Activated T-helper 17 cell treated with anti-CD3 and anti-CD28 coated beads, Interleukin-2, amount 50 U/mL, for 72 hours (primary cell): Measurements from ENCODE around the gene BNC1. TPM values are rescaled to one million over a fixed set of nuclear protein-coding genes. Genes with fewer than 3 reads are reported as not detected.
"Not testable (repeated sequence)": the region's sequence is repeated elsewhere in the genome, so short reads cannot be mapped to it uniquely, and the experiment has no call there.

Experiments
- ATAC-seq: fragments of 150-1000 bp; cut with Tn5 transposase; replicated peaks from 2 replicates; pipeline ENCODE4 v1.10.0; 2021; ENCODE audit warnings: mild to moderate bottlenecking, moderate library complexity
- H3K27ac Mint-ChIP-seq: one replicate; pipeline ENCODE4 v1.8.0; 2022; ENCODE audit warnings: mixed read lengths
- H3K27me3 Mint-ChIP-seq: one replicate; pipeline ENCODE4 v1.8.0; 2022; ENCODE audit warnings: mixed read lengths
- H3K36me3 Mint-ChIP-seq: one replicate; pipeline ENCODE4 v1.8.0; 2022; ENCODE audit warnings: low read depth, mild to moderate bottlenecking, mixed read lengths
- H3K4me1 Mint-ChIP-seq: one replicate; pipeline ENCODE4 v1.8.0; 2022; ENCODE audit warnings: mixed read lengths
- H3K4me3 Mint-ChIP-seq: one replicate; pipeline ENCODE4 v1.8.0; 2022; ENCODE audit warnings: mild to moderate bottlenecking, mixed read lengths
- H3K9me3 Mint-ChIP-seq: one replicate; pipeline ENCODE4 v1.8.0; 2022; ENCODE audit warnings: mixed read lengths
- total RNA-seq, 2 donors: library from RNA; stranded (reverse); gene quantifications; one replicate each; pipeline ENCODE4 v1.2.3, GENCODE V29; 2022

The BNC1 gene
- total RNA-seq, 2 donors from 2014 or later, result not detected

DNA sequence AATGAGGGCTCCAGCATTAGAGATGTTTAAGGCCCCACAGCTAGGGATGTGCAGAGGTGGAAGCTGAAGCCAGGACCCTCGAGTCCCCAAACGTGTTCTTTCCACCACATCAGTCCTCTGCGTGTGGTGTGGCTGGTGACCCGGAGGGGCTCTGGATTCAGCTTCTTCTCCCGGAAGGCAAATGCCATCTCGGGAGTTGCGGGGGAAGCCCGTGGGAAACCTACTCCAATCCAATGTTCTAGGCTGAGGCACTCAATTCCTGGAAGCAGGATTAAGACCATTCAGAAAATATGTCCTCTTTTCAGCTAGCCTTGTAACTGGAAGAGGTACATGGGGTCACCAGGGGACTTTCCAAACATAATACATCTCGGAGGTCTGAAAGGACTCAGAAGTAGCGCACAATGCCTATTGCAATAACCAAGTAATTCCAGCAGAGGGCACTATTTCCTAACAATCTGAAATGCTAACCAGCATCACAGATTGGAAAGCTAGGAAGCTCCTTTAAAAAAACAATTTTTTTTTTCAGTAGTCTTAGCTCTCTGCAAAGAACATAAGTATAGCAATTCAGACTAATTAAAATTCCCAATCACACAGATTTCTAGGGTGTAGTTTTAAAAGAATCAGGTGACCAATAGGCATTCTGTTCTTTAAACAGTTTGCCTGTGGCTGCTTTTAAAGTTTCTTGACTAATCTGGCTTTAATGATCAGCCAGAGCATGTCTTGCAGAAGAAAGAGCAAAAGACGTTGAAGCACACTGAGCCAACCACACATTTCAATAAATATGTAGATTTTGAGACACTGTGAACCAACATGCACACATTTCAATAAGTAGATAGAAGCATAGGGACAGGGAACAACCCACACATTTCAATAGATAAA is 36.1 kb downstream of the BNC1 start:
- no peaks in the 10 kb centered on the region for H3K36me3 Mint-ChIP-seq
- H3K4me1 Mint-ChIP-seq, result no peaks in the 10 kb centered on the region
- peaks cover 21% of the 10 kb centered on the region for H3K27me3 Mint-ChIP-seq
- no peaks in the 10 kb centered on the region for H3K9me3 Mint-ChIP-seq
- no peak overlapping the region for H3K4me3 Mint-ChIP-seq
- H3K27ac Mint-ChIP-seq, result no peak overlapping the region
- ATAC-seq, result no peak

DNA sequence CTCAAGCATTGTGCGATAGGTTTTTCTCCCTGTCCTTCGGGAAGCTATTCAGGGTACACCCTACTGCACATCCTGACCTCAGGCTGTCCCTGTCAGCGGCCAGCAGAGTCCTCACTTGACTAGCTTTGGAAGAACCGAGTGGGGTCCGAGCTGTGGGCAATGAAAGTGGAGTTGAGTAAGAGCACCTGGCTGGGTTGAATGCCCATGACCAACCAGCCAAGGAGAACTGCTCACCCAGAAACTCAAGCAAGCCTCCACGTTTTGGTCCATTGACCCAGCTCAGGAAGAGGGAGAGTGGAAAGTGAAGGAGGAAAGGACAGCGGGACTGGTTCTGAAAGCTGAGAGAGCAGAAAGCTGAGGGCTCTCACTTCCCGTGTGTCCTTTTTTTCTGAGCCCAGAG is 40.8 kb downstream of the BNC1 start:
- Mint-ChIP-seq H3K4me3 (no peak overlapping the region), H3K4me1 (no peaks in the 10 kb centered on the region), H3K9me3 (peaks cover 6% of the 10 kb centered on the region), H3K27ac (no peak overlapping the region), H3K27me3 (peaks cover 11% of the 10 kb centered on the region), H3K36me3 (no peaks in the 10 kb centered on the region)
- no peak for ATAC-seq

DNA sequence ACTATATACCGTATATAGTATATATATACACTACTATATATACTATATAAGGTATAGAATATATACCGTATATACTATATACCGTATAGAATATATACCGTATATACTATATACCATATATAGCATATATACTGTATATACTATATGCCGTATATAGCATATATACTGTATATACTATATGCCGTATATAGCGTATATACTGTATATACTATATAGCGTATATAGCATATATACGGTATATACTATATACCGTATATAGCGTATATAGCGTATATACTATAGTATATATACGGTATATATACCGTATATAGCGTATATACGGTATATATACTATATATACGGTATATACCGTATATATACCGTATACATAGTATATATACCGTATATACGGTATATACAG is 54.2 kb downstream of the BNC1 start:
- Mint-ChIP-seq H3K4me1 (peaks cover 6% of the 10 kb centered on the region), H3K27ac (no peak overlapping the region), H3K27me3 (peaks cover 2% of the 10 kb centered on the region), H3K9me3 (no peaks in the 10 kb centered on the region), H3K4me3 (no peak overlapping the region), H3K36me3 (no peaks in the 10 kb centered on the region)
- no peak for ATAC-seq

DNA sequence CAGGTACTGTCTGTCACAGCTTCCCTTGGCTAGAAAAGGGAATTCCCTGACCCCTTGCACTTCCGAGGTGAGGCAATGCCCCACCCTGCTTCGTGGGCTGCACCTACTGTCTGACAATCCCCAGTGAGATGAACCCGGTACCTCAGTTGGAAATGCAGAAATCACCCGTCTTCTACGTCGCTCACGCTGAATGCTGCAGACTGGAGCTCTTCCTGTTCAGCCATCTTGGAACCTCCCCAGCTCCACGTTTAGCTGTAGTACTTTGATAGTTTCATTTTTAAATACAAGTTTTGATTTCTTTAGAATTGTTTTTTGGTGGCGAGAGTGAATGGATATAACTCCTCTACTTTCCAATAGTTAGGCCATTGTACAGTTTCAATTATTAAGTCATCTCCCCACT is 59.0 kb downstream of the BNC1 start:
- peaks cover 10% of the 10 kb centered on the region for H3K4me1 Mint-ChIP-seq
- H3K36me3 Mint-ChIP-seq, result no peaks in the 10 kb centered on the region
- ATAC-seq, result no peak
- peaks cover 11% of the 10 kb centered on the region for H3K27me3 Mint-ChIP-seq
- no peaks in the 10 kb centered on the region for H3K9me3 Mint-ChIP-seq
- H3K4me3 Mint-ChIP-seq, result peak overlapping the region; percentile 34
- no peak overlapping the region for H3K27ac Mint-ChIP-seq

DNA sequence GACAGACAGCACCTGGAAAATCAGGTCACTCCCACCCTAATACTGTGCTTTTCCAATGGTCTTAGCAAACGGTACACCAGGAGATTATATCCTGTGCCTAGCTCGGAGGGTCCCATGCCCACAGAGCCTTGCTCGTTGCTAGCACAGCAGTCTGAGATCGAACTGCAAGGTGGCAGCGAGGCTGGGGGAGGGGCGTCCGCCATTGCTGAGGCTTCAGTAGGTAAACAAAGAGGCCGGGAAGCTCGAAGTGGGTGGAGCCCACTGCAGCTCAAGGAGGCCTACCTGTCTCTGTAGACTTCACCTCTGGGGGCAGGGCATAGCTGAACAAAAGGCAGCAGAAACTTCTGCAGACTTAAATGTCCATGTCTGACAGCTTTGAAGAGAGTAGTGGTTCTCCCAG is 62.7 kb downstream of the BNC1 start:
- not testable (repeated sequence) for H3K36me3 Mint-ChIP-seq, ATAC-seq, H3K9me3 Mint-ChIP-seq

DNA sequence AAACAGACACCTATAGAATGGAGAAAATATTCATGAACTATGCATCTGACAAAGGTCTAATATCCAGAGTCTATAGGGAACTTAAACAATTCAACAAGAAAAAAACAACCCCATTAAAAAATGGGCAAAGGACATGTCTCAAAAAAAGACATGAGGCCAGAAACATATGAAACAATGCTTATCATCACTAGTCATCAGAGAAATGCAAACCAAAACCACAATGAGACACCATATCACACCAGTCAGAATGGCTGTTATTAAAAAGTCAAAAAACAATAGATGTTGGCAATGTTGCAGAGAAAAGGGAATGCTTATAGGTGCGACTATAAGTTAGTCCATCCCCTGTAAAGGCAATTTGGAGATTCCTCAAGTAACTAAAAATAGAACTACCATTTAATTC is 65.4 kb downstream of the BNC1 start:
- peaks cover 21% of the 10 kb centered on the region for H3K27me3 Mint-ChIP-seq
- no peak overlapping the region for H3K27ac Mint-ChIP-seq
- H3K4me1 Mint-ChIP-seq, result no peaks in the 10 kb centered on the region
- ATAC-seq, result no peak
- no peak overlapping the region for H3K4me3 Mint-ChIP-seq
- no peaks in the 10 kb centered on the region for H3K36me3 Mint-ChIP-seq
- H3K9me3 Mint-ChIP-seq, result no peaks in the 10 kb centered on the region

More for the DNA sequence above, 62.7 kb downstream of the BNC1 start:
- not testable (repeated sequence) for H3K4me3 Mint-ChIP-seq, H3K27ac Mint-ChIP-seq, H3K4me1 Mint-ChIP-seq
- H3K27me3 Mint-ChIP-seq, result peaks cover 11% of the 10 kb centered on the region

DNA sequence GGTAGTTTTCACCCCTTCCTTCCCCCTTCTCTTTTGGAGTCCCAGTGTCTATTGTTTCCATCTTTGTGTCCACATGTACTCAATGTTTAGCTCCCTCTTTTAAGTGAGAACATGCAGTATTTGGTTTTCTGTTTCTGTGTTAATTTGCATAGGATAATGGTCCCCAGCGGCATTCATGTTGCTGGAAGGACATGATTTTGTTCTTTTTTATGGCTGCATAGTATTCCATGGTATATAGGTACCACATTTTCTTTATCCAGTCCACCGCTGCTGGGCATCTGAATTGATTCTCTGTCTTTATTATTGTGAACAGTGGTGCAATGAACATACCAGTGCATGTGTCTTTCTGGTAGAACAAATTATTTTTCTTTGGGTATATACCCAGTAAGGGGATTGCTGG is 69.2 kb downstream of the BNC1 start:
- no peak overlapping the region for H3K27ac Mint-ChIP-seq
- no peak overlapping the region for H3K4me3 Mint-ChIP-seq
- no peaks in the 10 kb centered on the region for H3K4me1 Mint-ChIP-seq
- peaks cover 20% of the 10 kb centered on the region for H3K27me3 Mint-ChIP-seq
- H3K36me3 Mint-ChIP-seq, result no peaks in the 10 kb centered on the region
- H3K9me3 Mint-ChIP-seq, result no peaks in the 10 kb centered on the region
- no peak for ATAC-seq

DNA sequence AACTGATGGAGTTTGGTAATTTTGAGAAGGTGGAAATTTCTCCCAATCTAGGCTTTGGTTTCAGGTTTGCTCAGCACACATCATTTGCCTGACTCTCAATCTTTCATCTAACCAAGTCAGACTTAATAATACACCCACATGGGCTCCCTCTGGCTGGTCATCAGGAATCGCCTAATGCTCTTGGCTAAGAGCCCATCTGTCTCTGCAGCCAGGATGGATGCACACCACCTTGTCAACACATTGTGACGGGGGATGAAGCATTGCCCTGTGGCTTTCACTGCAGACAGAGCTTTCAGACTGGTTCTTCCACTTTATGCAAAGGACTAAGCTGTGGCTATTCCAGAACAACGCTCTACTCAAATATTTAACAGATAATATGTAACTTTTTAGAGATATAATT is 73.8 kb downstream of the BNC1 start:
- no peak overlapping the region for H3K27ac Mint-ChIP-seq
- peaks cover 7% of the 10 kb centered on the region for H3K36me3 Mint-ChIP-seq
- H3K4me3 Mint-ChIP-seq, result no peak overlapping the region
- H3K9me3 Mint-ChIP-seq, result no peaks in the 10 kb centered on the region
- no peaks in the 10 kb centered on the region for H3K4me1 Mint-ChIP-seq
- H3K27me3 Mint-ChIP-seq, result peaks cover 24% of the 10 kb centered on the region
- ATAC-seq, result peak; percentile 9

DNA sequence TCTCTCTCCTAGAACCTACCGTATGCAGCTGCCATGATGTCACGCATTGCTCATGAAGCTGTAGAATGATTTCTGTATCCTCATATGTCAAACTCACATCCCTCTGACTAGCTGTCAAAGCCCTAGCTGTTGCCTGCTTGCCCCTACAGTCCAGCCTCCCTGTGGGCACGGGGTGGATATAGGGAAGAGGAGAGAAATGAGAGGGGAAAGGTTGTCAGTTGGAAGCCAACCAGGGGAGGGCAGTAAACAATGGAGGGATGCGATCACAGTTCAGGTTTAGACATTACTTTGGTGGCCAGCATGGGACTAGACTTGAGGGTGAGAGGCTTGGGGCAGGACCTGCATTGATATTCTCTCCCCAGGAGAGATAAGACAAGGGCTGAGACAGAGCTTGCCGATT is 75.1 kb downstream of the BNC1 start:
- Mint-ChIP-seq H3K4me1 (no peaks in the 10 kb centered on the region), H3K36me3 (peaks cover 7% of the 10 kb centered on the region), H3K27me3 (peaks cover 19% of the 10 kb centered on the region), H3K4me3 (no peak overlapping the region), H3K9me3 (no peaks in the 10 kb centered on the region), H3K27ac (no peak overlapping the region)
- ATAC-seq, result no peak

DNA sequence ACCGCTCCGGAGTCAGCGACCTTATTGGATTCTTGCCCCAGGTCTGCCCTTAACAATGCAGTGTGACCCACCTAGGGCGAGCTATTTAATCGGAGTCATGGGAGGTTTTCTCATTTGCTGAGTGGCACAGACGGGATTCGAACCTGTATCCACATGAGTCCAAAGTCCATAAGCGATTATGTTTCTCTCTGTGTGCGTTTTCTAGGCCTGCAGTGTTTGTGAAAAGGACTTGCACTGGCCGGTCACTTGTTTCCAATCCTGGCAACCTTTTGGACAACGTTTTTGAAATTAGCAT is 76.2 kb downstream of the BNC1 start:
- no peak overlapping the region for H3K27ac Mint-ChIP-seq
- H3K4me3 Mint-ChIP-seq, result no peak overlapping the region
- H3K4me1 Mint-ChIP-seq, result no peaks in the 10 kb centered on the region
- ATAC-seq, result no peak
- H3K36me3 Mint-ChIP-seq, result peaks cover 7% of the 10 kb centered on the region
- no peaks in the 10 kb centered on the region for H3K9me3 Mint-ChIP-seq
- H3K27me3 Mint-ChIP-seq, result peaks cover 16% of the 10 kb centered on the region

DNA sequence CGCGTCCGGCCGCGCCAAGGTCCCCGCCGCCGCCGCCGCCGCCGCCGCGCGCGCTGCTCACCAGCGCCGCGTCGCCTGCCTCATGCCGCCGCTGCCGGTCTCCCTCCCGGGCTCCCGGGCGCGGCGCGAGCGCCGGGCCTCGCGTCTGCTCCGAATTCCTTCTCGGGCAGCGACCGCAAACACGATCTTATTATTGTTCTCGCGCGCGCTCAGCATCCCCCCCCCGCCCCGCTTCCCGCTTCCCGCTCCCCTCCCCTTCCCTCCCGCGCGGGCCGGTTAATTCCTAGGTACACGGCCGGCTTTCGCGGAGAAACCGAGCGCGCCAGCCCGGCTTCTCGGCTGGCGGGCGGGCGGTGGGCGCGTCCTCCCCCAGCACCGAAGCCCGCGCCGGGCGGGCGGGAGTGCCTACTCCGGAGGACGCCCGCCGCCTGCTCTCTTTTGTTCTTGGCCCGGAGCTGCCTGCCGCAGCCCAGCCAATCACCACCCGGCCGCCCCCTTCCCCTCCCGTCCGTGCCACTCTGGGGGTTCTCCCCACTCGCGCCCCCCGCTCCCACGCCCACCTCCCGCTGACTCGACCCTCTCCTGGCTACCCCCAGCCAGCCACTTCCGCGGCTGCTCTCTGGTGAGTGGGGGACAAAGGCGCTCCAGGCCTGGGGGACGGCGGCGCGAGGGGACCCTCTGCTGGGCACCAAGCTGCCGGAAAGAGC is 76.7 kb downstream of the BNC1 start, which contains the start of gene HDGFL3:
TSS of gene HDGFL3 (minus strand) at position 164 of the 707 bp plus-strand sequence. CDS start 409 bp downstream, outside the sequence.
- Mint-ChIP-seq H3K27me3 (peaks cover 16% of the 10 kb centered on the region), H3K27ac (peak within 1 kb of the TSS; percentile 93), H3K36me3 (peaks cover 7% of the 10 kb centered on the region), H3K4me3 (peak within 1 kb of the TSS; percentile 89), H3K4me1 (no peaks in the 10 kb centered on the region), H3K9me3 (no peaks in the 10 kb centered on the region)
- ATAC-seq, result peak; percentile 56

DNA sequence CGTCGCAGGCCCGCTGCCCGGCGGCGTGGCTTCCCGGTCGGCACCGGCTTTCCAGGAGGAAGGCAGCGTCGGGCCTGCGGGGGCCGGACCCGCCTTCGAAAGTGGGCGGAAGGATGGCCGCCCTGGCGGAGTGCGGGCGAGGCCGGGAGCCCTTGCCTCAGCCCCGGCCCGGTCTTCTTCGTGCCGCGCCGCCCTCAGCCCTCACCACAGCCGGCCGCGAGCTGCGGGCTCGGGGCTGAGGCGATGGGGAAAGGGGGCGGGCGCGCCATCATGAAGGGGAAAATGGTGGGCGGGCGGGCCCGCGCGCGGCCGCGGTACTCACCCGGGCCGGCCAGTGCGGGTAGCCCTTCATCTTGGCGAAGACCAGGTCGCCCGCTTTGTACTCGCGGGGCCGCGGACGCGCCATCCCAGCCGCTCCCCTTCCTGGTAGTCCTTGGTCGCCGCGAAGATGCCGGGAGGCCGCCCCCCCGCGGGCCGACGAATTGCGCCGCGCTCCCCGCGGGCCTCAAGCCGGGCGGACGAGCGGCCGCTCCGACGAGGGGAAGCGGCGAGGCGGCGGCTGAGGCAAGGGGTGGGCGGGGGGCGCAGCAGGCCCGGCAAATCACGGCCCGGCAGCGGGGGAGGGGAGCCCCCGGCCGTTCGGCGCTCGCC is 77.3 kb downstream of the BNC1 start:
- ATAC-seq, result peak; percentile 44
- Mint-ChIP-seq H3K4me3 (peak overlapping the region; percentile 89), H3K27ac (no peak overlapping the region), H3K4me1 (no peaks in the 10 kb centered on the region), H3K9me3 (no peaks in the 10 kb centered on the region), H3K27me3 (peaks cover 12% of the 10 kb centered on the region), H3K36me3 (peaks cover 7% of the 10 kb centered on the region)

DNA sequence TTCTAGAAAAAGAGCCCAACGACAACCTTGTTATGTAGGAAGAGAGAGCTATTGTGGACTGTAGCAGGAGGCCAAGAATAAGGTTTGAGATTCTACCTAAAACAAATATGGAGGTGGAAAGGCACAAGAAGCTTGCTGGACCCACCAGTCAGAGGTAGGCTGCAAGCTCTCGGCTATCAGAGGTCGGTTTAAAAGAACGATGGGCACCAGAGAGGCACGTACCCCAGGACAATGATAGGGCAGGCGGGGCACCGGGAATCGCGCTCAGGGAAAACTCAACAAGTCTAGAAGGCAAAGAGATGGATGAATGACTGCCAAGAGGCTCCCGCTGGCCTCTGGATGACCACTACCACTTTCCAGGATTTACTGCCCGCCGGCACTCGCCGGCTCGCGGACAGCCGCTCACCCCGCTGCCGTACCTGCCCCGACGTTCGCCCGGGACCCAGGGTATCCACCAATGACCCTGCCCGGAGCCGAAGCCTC is 77.9 kb downstream of the BNC1 start:
- peak overlapping the region; percentile 89 for H3K4me3 Mint-ChIP-seq
- peak overlapping the region; percentile 93 for H3K27ac Mint-ChIP-seq

More for the DNA sequence above, 77.9 kb downstream of the BNC1 start:
- Mint-ChIP-seq H3K9me3 (no peaks in the 10 kb centered on the region), H3K27me3 (peaks cover 7% of the 10 kb centered on the region), H3K4me1 (no peaks in the 10 kb centered on the region), H3K36me3 (peaks cover 7% of the 10 kb centered on the region)
- no peak for ATAC-seq
